Lower leg skin (tissue), 4 donors: ENCODE results near the gene POMC. TPM values are rescaled to one million over a fixed set of nuclear protein-coding genes. Genes with fewer than 3 reads are reported as not detected.
"Not testable (repeated sequence)": the region's sequence is repeated elsewhere in the genome, so short reads cannot be mapped to it uniquely, and the experiment has no call there.

Experiments
- DNase-seq, 2 donors: peaks; one replicate each; pipeline ENCODE4 v3.0.0-alpha.2; 2019; ENCODE audit warnings: low spot score in 2 of 2
- H3K4me3 ChIP-seq: fragments of 200-600 bp; sonication (generic); 2 replicates; pipeline ENCODE4 v1.5.1; 2017; ENCODE audit warnings: mild to moderate bottlenecking, low read depth; ENCODE audit not compliant: poor library complexity, severe bottlenecking
- POLR2A ChIP-seq, 2 donors: fragments of 450-650 bp; IDR thresholded peaks; one replicate each; pipeline ENCODE4 v1.6.1; 2016 to 2017; ENCODE audit warnings: antibody characterized with exemption in 2 of 2, mild to moderate bottlenecking in 1 of 2, moderate library complexity in 1 of 2
- WGBS, 2 donors: methylation state at CpG; one replicate each; pipeline ENCODE4 v1.1.5; 2018; 5-methylcytosine and 5-hydroxymethylcytosine counted together
- intact Hi-C: fragments of 100-400 bp; cut with DNase I; formaldehyde crosslinking; loops from one replicate; pipeline ENCODE4 v1.15.0; 2023; ENCODE audit warnings: low total_unique reads
- total RNA-seq, 4 donors: library from RNA; depleted of rRNA; stranded (reverse); fragments of >200 nt; gene quantifications; one replicate each; pipeline ENCODE4 v1.1.0, GENCODE V29; 2016
- TF ChIP-seq, protein P1 (sequence below), 3 donors: fragments of 450-650 bp; IDR thresholded peaks; one replicate each; pipeline ENCODE4 v1.5.1; 2016; ENCODE audit warnings: antibody characterized with exemption in 3 of 3, mild to moderate bottlenecking in 3 of 3, moderate library complexity in 2 of 3

POMC gene
- total RNA-seq, 4 donors from 2014 or later = 3.4 to 23.3 (median 6.6) TPM

DNA sequence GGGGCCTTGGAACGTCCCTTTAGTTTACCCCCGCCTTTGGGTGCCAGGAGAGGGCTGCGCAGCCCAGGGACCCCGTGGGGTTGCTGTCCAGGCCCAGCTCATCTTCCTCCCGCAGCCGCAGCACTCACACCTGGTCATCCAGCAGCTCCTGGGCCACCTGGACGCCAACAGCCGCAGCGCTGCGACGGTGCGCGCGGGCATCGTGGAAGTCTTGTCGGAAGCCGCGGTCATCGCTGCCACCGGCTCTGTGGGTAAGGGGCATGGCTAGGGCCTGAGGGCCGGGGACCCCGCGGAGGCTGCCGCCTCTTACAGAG lies 37.2 kb downstream of the POMC start:
- intact Hi-C loops = no loop called here
- DNase-seq = no peak
- TF ChIP-seq, protein P1, sequence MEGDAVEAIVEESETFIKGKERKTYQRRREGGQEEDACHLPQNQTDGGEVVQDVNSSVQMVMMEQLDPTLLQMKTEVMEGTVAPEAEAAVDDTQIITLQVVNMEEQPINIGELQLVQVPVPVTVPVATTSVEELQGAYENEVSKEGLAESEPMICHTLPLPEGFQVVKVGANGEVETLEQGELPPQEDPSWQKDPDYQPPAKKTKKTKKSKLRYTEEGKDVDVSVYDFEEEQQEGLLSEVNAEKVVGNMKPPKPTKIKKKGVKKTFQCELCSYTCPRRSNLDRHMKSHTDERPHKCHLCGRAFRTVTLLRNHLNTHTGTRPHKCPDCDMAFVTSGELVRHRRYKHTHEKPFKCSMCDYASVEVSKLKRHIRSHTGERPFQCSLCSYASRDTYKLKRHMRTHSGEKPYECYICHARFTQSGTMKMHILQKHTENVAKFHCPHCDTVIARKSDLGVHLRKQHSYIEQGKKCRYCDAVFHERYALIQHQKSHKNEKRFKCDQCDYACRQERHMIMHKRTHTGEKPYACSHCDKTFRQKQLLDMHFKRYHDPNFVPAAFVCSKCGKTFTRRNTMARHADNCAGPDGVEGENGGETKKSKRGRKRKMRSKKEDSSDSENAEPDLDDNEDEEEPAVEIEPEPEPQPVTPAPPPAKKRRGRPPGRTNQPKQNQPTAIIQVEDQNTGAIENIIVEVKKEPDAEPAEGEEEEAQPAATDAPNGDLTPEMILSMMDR (IDR thresholded peaks at IDR 0.05) = no peak
- TF ChIP-seq POLR2A (IDR thresholded peaks at IDR 0.05) = no peak
- 65 to 79% methylated on average over 20 to 22 of the region's 24 CpGs for WGBS, 2 donors
- H3K4me3 ChIP-seq = no peak overlapping the region

GRCh38 chr2:25129901-25130520 lies 38.4 kb downstream of the POMC start:
- DNase-seq = no peak
- WGBS, 2 donors = 75 to 80% methylated on average over 14 to 15 of the region's 15 CpGs
- no peak overlapping the region for H3K4me3 ChIP-seq
- intact Hi-C loops = loop anchor here (5.0 kb wide), 1 partner anchor 153 kb away; no protein-coding TSS in a partner anchor
- TF ChIP-seq POLR2A (IDR thresholded peaks at IDR 0.05) = no peak

DNA sequence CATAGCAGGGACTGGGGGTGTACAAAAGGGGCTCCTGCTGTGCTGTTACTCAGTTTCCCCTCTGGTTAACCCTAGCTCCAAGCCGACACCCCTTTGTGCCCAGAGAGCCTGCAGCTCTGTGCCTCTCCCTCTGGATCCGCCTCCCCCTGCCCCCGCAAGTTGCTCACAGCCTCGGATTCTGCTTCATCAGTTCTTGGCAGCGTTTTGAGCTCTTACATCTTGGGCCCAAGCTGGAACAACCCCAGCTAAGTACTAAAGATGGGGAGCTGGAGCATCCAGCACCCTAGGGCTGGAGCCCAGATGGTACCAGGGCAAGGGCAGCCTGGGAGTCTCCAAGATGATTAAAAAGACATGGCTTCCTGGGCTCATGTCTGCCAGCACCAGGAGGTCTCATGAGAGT lies 40.7 kb downstream of the POMC start:
- WGBS, 2 donors = 47 to 54% methylated on average over 5 of the region's 5 CpGs
- no peak overlapping the region for H3K4me3 ChIP-seq
- no peak for DNase-seq
- intact Hi-C loops = loop anchor here (5.0 kb wide), 1 partner anchor 150 kb away; no protein-coding TSS in a partner anchor
- TF ChIP-seq, protein P1 (IDR thresholded peaks at IDR 0.05) = no peak
- no peak for TF ChIP-seq POLR2A (IDR thresholded peaks at IDR 0.05)

- not testable (repeated sequence) for H3K4me3 ChIP-seq, DNase-seq
- intact Hi-C loops = loop anchor here (5.0 kb wide), 1 partner anchor 150 kb away; no protein-coding TSS in a partner anchor
- WGBS, 2 donors = 58 to 71% methylated on average over 3 of the region's 3 CpGs
These were observed 41.3 kb downstream of the POMC start for GRCh38 chr2:25127071-25127470.

GRCh38 chr2:25125976-25126375 lies 42.4 kb downstream of the POMC start:
- WGBS, 2 donors = 72 to 88% methylated on average over 4 of the region's 4 CpGs
- TF ChIP-seq, protein P1 (IDR thresholded peaks at IDR 0.05) = no peak
- TF ChIP-seq POLR2A (IDR thresholded peaks at IDR 0.05) = no peak
- intact Hi-C loops = loop anchor here (5.0 kb wide), 1 partner anchor 149 kb away; no protein-coding TSS in a partner anchor
- H3K4me3 ChIP-seq = no peak overlapping the region
- DNase-seq = no peak

DNA sequence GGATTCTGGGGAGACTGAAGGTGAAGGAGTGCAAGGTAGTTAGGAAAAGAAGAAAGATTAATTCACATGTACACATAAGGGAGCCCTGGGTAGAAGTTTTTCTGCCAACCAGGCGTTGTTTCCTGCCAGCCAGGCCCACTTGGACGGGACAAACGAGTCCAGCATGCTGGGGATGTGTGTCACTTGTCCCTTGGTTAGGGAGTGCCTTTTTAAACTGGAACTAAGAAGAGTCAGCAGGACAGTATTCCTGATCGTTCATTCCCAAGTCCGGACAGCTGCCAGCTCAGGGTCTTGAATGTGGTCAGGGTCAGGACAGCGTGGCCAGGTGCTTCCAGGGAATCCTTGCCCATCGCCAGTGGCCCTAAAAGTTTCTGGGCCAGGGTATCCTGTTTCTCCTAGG lies 43.2 kb downstream of the POMC start:
- intact Hi-C loops = loop anchor here (5.0 kb wide), 1 partner anchor 148 kb away; no protein-coding TSS in a partner anchor
- no peak for TF ChIP-seq POLR2A (IDR thresholded peaks at IDR 0.05)
- TF ChIP-seq, protein P1 (IDR thresholded peaks at IDR 0.05) = no peak
- WGBS, 2 donors = 74 to 83% methylated on average over 7 of the region's 7 CpGs
- no peak overlapping the region for H3K4me3 ChIP-seq
- no peak for DNase-seq

GRCh38 chr2:25123682-25124081 lies 44.7 kb downstream of the POMC start:
- 62 to 76% methylated on average over 5 of the region's 5 CpGs for WGBS, 2 donors
- intact Hi-C loops = no loop called here
- TF ChIP-seq, protein P1 (IDR thresholded peaks at IDR 0.05) = no peak
- TF ChIP-seq POLR2A (IDR thresholded peaks at IDR 0.05) = no peak
- no peak for DNase-seq
- no peak overlapping the region for H3K4me3 ChIP-seq
